Body of pancreas (tissue), 4 donors: Measurements from ENCODE around the gene PRR7. TPM values are rescaled to one million over a fixed set of nuclear protein-coding genes. Genes with fewer than 3 reads are reported as not detected.

ENCODE experiments used
- ATAC-seq: fragments of 150-250 bp; one replicate; pipeline ENCODE4 v1.9.1; 2016
- DNase-seq, 4 donors: peaks; one replicate each; pipeline ENCODE4 v3.0.0-alpha.2; 2019
- H3K27ac ChIP-seq, 4 donors: fragments of 200-600 bp; sonication (generic); 1 replicate in 3 of 4; 2 replicates in 1 of 4; pipeline versions ENCODE4 v1.5.1 to v1.6.1; 2016 to 2019; ENCODE audit warnings: mild to moderate bottlenecking in 1 of 4, mixed read lengths in 1 of 4, moderate library complexity in 1 of 4
- H3K27me3 ChIP-seq, 2 donors: fragments of 200-600 bp; sonication (generic); one replicate each; pipeline ENCODE4 v1.6.0; 2016; ENCODE audit warnings: mild to moderate bottlenecking in 1 of 2
- H3K36me3 ChIP-seq, 2 donors: fragments of 200-600 bp; sonication (generic); replicated peaks in 1 of 2; 2 replicates each; pipeline ENCODE4 v1.5.1; 2016; ENCODE audit warnings: low read depth in 2 of 2; ENCODE audit not compliant: insufficient read depth in 1 of 2
- H3K4me1 ChIP-seq: fragments of 200-600 bp; sonication (generic); one replicate; pipeline ENCODE4 v1.6.0; 2016
- H3K4me3 ChIP-seq, 2 donors: fragments of 200-600 bp; sonication (generic); 1 replicate in 1 of 2; 2 replicates in 1 of 2; pipeline ENCODE4 v1.5.1; 2016 to 2019
- H3K9me3 ChIP-seq, 3 donors: fragments of 200-600 bp; sonication (generic); 1 replicate in 2 of 3; 2 replicates in 1 of 3; pipeline ENCODE4 v1.5.1; 2016
- POLR2A ChIP-seq, 3 donors: fragments of 450-650 bp; IDR thresholded peaks; one replicate each; pipeline ENCODE4 v1.6.1; 2016; ENCODE audit warnings: antibody characterized with exemption in 3 of 3, mild to moderate bottlenecking in 2 of 3
- WGBS, 2 donors: methylation state at CpG; one replicate each; pipeline ENCODE4 v1.1.5; 2017; 5-methylcytosine and 5-hydroxymethylcytosine counted together
- intact Hi-C: fragments of 100-400 bp; cut with DNase I; formaldehyde crosslinking; loops from one replicate; pipeline ENCODE4 v1.15.1; 2023
- total RNA-seq, 2 donors: library from RNA; depleted of rRNA; stranded (reverse); fragments of >200 nt; gene quantifications; one replicate each; pipeline ENCODE4 v1.1.0, GENCODE V29; 2016
- TF ChIP-seq, protein P1 (sequence below), 7 experiments: fragments of 450-650 bp in 4 of 7; fragments of 200-600 bp in 3 of 7; sonication (generic) in 3 of 7; IDR thresholded peaks; one replicate each; pipeline ENCODE4 v1.5.1; 2016 to 2019; ENCODE audit warnings: antibody characterized with exemption in 7 of 7

Gene PRR7
- total RNA-seq, 2 donors from 2014 or later: 0.78 to 1.3 TPM

DNA sequence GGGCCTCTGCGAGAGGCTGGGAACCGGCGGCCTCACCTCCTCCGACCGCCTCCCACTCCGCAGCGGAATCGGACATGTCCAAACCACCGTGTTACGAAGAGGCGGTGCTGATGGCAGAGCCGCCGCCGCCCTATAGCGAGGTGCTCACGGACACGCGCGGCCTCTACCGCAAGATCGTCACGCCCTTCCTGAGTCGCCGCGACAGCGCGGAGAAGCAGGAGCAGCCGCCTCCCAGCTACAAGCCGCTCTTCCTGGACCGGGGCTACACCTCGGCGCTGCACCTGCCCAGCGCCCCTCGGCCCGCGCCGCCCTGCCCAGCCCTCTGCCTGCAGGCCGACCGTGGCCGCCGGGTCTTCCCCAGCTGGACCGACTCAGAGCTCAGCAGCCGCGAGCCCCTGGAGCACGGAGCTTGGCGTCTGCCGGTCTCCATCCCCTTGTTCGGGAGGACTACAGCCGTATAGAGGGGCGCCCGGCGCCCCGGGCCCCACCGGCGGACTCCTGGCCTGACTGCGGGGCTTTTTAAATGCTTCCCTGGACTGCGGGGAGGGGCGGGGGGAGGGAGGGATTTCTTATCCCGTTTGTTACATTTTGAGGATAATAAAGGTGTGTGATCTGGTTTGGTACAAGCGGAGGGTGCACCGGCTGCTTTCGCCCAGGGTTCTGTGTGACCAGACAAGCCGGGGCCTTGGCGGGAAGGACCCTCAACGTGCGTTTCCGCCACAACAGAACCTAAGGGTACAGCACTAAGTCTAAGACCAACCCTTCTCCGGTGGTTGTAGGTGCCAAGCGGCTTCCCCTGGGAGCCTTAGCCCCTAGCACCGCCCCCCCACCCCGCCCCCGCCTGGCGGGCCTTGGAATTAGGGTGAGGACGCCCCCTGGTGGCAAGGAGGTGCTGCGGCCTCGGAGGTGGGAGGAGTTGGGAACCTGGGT lies 9.3 kb downstream of the PRR7 start:
- no peaks in the 10 kb centered on the region for H3K9me3 ChIP-seq
- 0% methylated on average over 16 to 75 of the region's 76 CpGs for WGBS, 2 donors
- peak; percentile 94 to 97 (median 96) for DNase-seq
- peak overlapping the region; percentile 17 to 41 for H3K4me3 ChIP-seq
- peaks cover 19% of the 10 kb centered on the region for H3K4me1 ChIP-seq
- TF ChIP-seq, protein P1, sequence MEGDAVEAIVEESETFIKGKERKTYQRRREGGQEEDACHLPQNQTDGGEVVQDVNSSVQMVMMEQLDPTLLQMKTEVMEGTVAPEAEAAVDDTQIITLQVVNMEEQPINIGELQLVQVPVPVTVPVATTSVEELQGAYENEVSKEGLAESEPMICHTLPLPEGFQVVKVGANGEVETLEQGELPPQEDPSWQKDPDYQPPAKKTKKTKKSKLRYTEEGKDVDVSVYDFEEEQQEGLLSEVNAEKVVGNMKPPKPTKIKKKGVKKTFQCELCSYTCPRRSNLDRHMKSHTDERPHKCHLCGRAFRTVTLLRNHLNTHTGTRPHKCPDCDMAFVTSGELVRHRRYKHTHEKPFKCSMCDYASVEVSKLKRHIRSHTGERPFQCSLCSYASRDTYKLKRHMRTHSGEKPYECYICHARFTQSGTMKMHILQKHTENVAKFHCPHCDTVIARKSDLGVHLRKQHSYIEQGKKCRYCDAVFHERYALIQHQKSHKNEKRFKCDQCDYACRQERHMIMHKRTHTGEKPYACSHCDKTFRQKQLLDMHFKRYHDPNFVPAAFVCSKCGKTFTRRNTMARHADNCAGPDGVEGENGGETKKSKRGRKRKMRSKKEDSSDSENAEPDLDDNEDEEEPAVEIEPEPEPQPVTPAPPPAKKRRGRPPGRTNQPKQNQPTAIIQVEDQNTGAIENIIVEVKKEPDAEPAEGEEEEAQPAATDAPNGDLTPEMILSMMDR (IDR thresholded peaks at IDR 0.05): peak; percentile 87 to 99 (median 95)
- peak in 1 of 3 donors; percentile 5 for TF ChIP-seq POLR2A (IDR thresholded peaks at IDR 0.05)
- no peaks in the 10 kb centered on the region for H3K27me3 ChIP-seq
- H3K27ac ChIP-seq: peak overlapping the region; percentile 78 to 88 (median 85)
- intact Hi-C loops: no loop called here
- H3K36me3 ChIP-seq: no peaks in the 10 kb centered on the region
- ATAC-seq: peak; percentile 67

DNA sequence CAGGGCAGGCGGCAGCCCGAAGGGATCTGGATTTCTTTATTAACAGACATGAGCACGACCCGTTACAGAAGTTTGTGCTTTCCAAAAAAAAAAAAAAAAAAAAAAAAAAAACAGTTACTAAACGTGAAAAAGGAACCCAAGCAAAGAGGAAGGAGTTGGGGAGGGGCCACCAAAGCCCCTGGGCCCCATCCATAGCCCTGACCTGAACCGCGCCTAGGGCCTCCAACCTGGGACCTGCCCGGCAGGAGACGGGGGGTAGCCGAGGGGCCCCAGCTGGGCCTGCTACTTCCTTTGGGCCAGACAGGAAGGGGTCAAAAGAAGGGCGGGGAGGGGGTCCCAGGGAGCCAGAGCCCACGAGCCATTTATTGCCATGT lies 10.0 kb downstream of the PRR7 start:
- Histone ChIP-seq H3K4me3 (no peak overlapping the region), H3K36me3 (no peaks in the 10 kb centered on the region), H3K9me3 (no peaks in the 10 kb centered on the region), H3K27me3 (no peaks in the 10 kb centered on the region), H3K27ac (peak overlapping the region in 2 of 4 donors; percentile 4 to 88), H3K4me1 (peaks cover 19% of the 10 kb centered on the region)
- DNase-seq: peak in 1 of 4 donors; percentile 35
- WGBS, 2 donors: 29 to 38% methylated on average over 12 of the region's 12 CpGs
- intact Hi-C loops: no loop called here
- no peak for TF ChIP-seq POLR2A (IDR thresholded peaks at IDR 0.05)
- TF ChIP-seq, protein P1 (IDR thresholded peaks at IDR 0.05): no peak
- ATAC-seq: no peak

DNA sequence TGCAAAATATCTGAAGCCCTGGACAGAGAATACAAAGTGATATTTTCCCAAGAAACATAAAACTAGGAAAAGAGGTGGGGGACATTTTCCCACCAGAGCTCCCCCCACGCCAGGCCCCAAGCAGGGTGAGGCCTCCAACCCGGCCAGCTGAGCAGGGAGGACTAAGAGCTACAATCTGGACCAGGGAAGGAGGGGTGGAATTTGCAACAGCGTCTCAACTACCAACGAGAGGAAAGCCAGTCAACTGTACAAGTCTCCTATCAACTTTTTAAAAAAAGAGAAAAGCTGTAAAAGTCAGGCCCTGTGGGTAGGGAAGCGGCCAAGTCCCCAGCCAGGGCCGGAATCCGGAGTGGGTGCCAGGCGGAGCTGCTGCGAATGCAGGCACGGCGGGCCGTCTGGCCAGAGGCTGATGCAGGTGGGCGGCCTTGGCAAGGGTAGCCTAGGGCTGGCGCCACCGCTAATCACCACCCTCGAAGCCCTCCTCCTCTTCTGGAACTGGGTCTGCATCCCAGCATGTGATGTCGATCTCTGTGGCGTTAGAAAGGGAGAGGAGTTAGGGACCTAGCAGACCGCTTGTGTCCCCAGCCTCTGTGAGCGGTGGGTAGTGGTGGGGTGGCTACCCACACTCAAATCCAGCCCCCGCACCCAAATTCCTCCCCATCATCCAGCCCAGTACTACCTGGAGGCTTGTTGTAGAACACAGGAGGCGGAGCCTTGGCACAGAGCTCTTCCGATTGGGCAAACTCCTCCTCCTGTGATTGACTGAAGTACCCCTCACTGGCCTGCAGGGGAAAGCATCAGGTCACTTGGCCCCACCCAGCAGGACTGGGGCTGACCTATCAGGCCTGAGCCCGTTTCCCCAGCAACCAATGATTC lies 10.6 kb downstream of the PRR7 start:
- ATAC-seq: peak; percentile 47
- peak; percentile 74 to 93 (median 84) for DNase-seq
- Histone ChIP-seq H3K9me3 (no peaks in the 10 kb centered on the region), H3K36me3 (no peaks in the 10 kb centered on the region), H3K4me3 (no peak overlapping the region), H3K4me1 (peaks cover 19% of the 10 kb centered on the region), H3K27ac (peak overlapping the region in 2 of 4 donors; percentile 4 to 14), H3K27me3 (no peaks in the 10 kb centered on the region)
- intact Hi-C loops: no loop called here
- TF ChIP-seq POLR2A (IDR thresholded peaks at IDR 0.05): no peak
- TF ChIP-seq, protein P1 (IDR thresholded peaks at IDR 0.05): peak in 6 of 7 experiments; percentile 31 to 70 (median 66)
- 71 to 80% methylated on average over 19 to 21 of the region's 24 CpGs for whole genome bisulfite sequencing, 2 donors

DNA sequence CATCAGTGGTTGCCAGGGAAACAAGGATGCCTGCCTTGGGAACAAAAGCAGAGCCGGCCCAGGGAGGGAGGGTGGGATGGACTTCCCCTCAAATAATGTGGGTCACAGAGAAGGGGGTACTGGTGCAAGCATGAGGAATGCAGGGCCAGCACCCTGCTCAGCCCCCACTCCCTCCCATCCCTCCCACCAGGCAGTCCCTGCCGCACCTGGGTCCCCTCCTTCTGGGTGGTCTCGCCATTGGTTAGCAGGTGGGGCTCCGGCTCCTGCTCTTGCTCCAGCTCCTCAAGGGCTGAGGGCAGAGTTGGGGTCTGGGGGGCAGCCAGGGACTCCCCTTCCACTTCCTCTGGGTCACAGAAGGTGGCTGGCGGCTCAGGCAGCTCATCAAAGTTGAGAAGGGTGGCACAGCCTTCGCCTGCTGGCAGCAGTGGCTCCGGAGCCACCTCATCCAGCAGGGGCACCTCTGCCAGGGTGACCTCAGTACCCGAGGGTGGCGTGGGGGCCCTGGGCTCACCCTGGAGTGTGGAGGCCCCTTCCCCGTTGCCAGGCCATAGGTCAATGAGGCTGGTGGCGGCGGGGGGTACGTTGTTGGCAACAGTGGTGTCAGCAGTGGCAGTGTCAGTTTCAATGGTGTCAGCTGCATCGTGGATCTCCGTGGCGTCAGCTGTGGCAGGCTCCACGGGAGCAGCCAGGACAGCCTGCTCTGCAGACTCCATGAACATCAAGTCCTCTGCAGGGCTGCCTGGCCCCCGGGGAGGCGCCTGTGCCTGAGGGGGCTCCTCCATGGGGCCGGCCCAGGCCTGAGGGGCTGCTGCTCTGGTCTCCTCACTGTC lies 11.5 kb downstream of the PRR7 start:
- no peak overlapping the region for H3K27ac ChIP-seq
- no peaks in the 10 kb centered on the region for H3K9me3 ChIP-seq
- no peaks in the 10 kb centered on the region for H3K27me3 ChIP-seq
- H3K4me3 ChIP-seq: no peak overlapping the region
- no peaks in the 10 kb centered on the region for H3K36me3 ChIP-seq
- TF ChIP-seq POLR2A (IDR thresholded peaks at IDR 0.05): no peak
- TF ChIP-seq, protein P1 (IDR thresholded peaks at IDR 0.05): peak in 1 of 7 experiments; percentile 0
- WGBS, 2 donors: 85 to 100% methylated on average over 3 to 15 of the region's 20 CpGs
- DNase-seq: no peak
- intact Hi-C loops: no loop called here
- H3K4me1 ChIP-seq: peaks cover 19% of the 10 kb centered on the region
- ATAC-seq: no peak
